Activated CD4-positive, alpha-beta T cell treated with anti-CD3 and anti-CD28 coated beads for 48 hours (primary cell): Measurements from ENCODE around the gene TNFRSF12A.
"Not testable (repeated sequence)": the region's sequence is repeated elsewhere in the genome, so short reads cannot be mapped to it uniquely, and the experiment has no call there.

Experiments used
- DNase-seq: peaks from one replicate; pipeline ENCODE4 v3.0.0-alpha.2; 2020

TNFRSF12A gene

GRCh38 chr16:3069146-3069545, 49.0 kb downstream of the TNFRSF12A start:
- DNase-seq = not testable (repeated sequence)

DNA sequence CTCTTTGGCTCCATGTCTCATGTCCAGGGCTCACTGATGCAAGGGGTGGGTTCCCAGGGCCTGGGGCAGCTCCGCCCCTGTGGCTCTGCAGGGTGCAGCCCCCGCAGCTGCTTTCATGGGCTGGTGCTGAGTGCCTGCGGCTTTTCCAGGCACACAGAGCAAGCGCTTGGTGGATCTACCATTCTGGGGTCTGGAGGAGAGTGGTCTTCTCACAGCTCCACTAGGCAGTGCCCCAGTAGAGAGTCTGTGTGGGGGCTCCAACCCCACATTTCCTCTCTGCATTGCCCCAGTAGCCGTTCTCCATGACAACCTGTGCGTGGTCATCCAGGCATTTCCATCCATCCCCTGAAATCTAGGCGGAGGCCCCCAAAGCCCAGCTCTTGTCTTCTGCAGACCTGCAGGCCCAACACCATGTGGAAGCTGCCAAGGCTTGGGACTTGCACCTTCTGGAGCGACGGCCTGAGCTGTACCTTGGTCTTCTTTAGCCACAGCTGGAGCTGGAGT, 50.5 kb downstream of the TNFRSF12A start:
- DNase-seq = no peak

GRCh38 chr16:3071655-3072054, 51.5 kb downstream of the TNFRSF12A start:
- DNase-seq = no peak
